Smooth muscle cell (in vitro differentiated cells): Measurements from ENCODE around the gene DOP1A. TPM values are rescaled to one million over a fixed set of nuclear protein-coding genes. Genes with fewer than 3 reads are reported as not detected.

Source experiments
- DNase-seq: peaks from one replicate; lab custom pipeline; 2025; ENCODE audit not compliant: unreplicated experiment; lab: John Stamatoyannopoulos, UW
- H2AFZ ChIP-seq: fragments of 200-600 bp; sonication (generic); 2 replicates; pipeline ENCODE4 v1.6.0; 2016; ENCODE audit warnings: antibody characterized with exemption, low read depth, mild to moderate bottlenecking
- H3F3A ChIP-seq: fragments of 200-600 bp; sonication (generic); 2 replicates; pipeline ENCODE4 v1.6.0; 2017; ENCODE audit warnings: antibody characterized with exemption, low read depth
- H3K27ac ChIP-seq: fragments of 200-600 bp; sonication (generic); 2 replicates; pipeline ENCODE4 v1.5.1; 2016; ENCODE audit warnings: low read depth, mild to moderate bottlenecking
- H3K27me3 ChIP-seq: fragments of 200-600 bp; sonication (generic); 2 replicates; pipeline ENCODE4 v1.6.1; 2016; ENCODE audit warnings: low read depth, mild to moderate bottlenecking
- H3K36me3 ChIP-seq: fragments of 200-600 bp; sonication (generic); 2 replicates; pipeline ENCODE4 v1.5.1; 2016; ENCODE audit warnings: low read depth
- H3K4me1 ChIP-seq: fragments of 200-600 bp; sonication (generic); 2 replicates; pipeline ENCODE4 v1.5.1; 2016; ENCODE audit warnings: low read depth
- H3K4me2 ChIP-seq: fragments of 200-600 bp; sonication (generic); 2 replicates; pipeline ENCODE4 v1.6.0; 2016; ENCODE audit warnings: mild to moderate bottlenecking
- H3K4me3 ChIP-seq: fragments of 200-600 bp; sonication (generic); 2 replicates; pipeline ENCODE4 v1.5.1; 2016; ENCODE audit warnings: mild to moderate bottlenecking
- H3K79me2 ChIP-seq: fragments of 200-600 bp; sonication (generic); 2 replicates; pipeline ENCODE4 v1.6.0; 2016; ENCODE audit warnings: low read depth, mild to moderate bottlenecking
- H3K9ac ChIP-seq: fragments of 200-600 bp; sonication (generic); 2 replicates; pipeline ENCODE4 v1.6.0; 2016; ENCODE audit warnings: low read depth
- H3K9me3 ChIP-seq: fragments of 200-600 bp; sonication (generic); replicated peaks from 2 replicates; pipeline ENCODE4 v1.5.1; 2016; ENCODE audit warnings: low read depth
- H4K20me1 ChIP-seq: fragments of 200-600 bp; sonication (generic); 2 replicates; pipeline ENCODE4 v1.6.0; 2016; ENCODE audit warnings: low read depth
- WGBS: methylation state at CpG from one replicate; pipeline ENCODE4 v1.1.7; 2016; ENCODE audit warnings: low lambda C conversion rate; 5-methylcytosine and 5-hydroxymethylcytosine counted together
- polyA plus RNA-seq: library from polyadenylated mRNA; unstranded; fragments of >200 nt; fragmentation: Nextera tagmentation; extraction: Ambion mirVana; gene quantifications from 2 replicates; pipeline ENCODE4 v1.2.1, GENCODE V29; 2016
- total RNA-seq: library from RNA; depleted of rRNA; stranded (reverse); fragments of >200 nt; gene quantifications from 2 replicates; pipeline ENCODE4 v1.2.3, GENCODE V29; 2014
- TF ChIP-seq, protein P1 (sequence below): fragments of 200-600 bp; sonication (generic); IDR thresholded peaks from 2 replicates; pipeline ENCODE4 v1.5.1; 2017; ENCODE audit warnings: borderline replicate concordance, mild to moderate bottlenecking, antibody characterized with exemption; ENCODE audit not compliant: insufficient read depth, poor library complexity, severe bottlenecking

DOP1A gene
- total and polyA plus RNA-seq, 2 experiments from 2014 or later, result 0.93 to 11.0 TPM

GRCh38 chr6:83097675-83098074 is 30.2 kb downstream of the DOP1A start:
- Histone ChIP-seq H3F3A (no peaks in the 10 kb centered on the region), H3K4me2 (no peak overlapping the region), H2AFZ (no peak overlapping the region), H3K79me2 (peaks cover 5% of the 10 kb centered on the region), H3K27ac (no peak overlapping the region), H3K36me3 (peaks cover 4% of the 10 kb centered on the region), H3K4me3 (no peak overlapping the region), H3K27me3 (no peaks in the 10 kb centered on the region), H3K4me1 (no peaks in the 10 kb centered on the region), H3K9me3 (no peaks in the 10 kb centered on the region), H3K9ac (no peak overlapping the region), H4K20me1 (no peaks in the 10 kb centered on the region)
- no peak for DNase-seq
- TF ChIP-seq, protein P1, sequence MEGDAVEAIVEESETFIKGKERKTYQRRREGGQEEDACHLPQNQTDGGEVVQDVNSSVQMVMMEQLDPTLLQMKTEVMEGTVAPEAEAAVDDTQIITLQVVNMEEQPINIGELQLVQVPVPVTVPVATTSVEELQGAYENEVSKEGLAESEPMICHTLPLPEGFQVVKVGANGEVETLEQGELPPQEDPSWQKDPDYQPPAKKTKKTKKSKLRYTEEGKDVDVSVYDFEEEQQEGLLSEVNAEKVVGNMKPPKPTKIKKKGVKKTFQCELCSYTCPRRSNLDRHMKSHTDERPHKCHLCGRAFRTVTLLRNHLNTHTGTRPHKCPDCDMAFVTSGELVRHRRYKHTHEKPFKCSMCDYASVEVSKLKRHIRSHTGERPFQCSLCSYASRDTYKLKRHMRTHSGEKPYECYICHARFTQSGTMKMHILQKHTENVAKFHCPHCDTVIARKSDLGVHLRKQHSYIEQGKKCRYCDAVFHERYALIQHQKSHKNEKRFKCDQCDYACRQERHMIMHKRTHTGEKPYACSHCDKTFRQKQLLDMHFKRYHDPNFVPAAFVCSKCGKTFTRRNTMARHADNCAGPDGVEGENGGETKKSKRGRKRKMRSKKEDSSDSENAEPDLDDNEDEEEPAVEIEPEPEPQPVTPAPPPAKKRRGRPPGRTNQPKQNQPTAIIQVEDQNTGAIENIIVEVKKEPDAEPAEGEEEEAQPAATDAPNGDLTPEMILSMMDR, result no peak
- WGBS, result 97% methylated on average over 1 of the region's 1 CpG

DNA sequence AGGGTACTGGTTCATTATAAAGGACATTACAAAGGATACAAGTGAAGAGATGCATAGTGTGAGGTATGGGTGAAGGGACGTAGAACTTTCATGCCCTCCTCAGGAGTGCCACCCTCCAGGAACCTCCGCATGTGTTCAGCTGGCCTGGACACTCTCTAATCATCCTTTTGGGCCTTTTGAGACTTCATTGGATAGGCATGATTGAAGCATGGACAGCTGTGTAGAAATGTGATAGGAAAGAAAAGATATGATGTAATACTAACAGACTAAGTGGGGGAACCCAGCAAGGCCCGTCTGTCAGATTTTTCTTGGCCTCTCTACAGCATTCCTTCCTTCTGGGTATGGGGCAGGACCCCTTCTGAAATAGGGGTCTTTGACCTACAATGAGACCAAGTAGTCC is 31.1 kb downstream of the DOP1A start:
- Histone ChIP-seq H3F3A (no peaks in the 10 kb centered on the region), H2AFZ (no peak overlapping the region), H3K9me3 (no peaks in the 10 kb centered on the region), H3K79me2 (peaks cover 5% of the 10 kb centered on the region), H3K4me2 (no peak overlapping the region), H3K27me3 (no peaks in the 10 kb centered on the region), H3K27ac (no peak overlapping the region), H3K9ac (no peak overlapping the region), H3K36me3 (peaks cover 10% of the 10 kb centered on the region), H4K20me1 (no peaks in the 10 kb centered on the region), H3K4me3 (no peak overlapping the region), H3K4me1 (no peaks in the 10 kb centered on the region)
- WGBS, result 94% methylated on average over 3 of the region's 3 CpGs
- TF ChIP-seq, protein P1, result no peak
- no peak for DNase-seq

GRCh38 chr6:83108378-83108777 is 40.9 kb downstream of the DOP1A start:
- WGBS, result 100% methylated on average over 1 of the region's 1 CpG

DNA sequence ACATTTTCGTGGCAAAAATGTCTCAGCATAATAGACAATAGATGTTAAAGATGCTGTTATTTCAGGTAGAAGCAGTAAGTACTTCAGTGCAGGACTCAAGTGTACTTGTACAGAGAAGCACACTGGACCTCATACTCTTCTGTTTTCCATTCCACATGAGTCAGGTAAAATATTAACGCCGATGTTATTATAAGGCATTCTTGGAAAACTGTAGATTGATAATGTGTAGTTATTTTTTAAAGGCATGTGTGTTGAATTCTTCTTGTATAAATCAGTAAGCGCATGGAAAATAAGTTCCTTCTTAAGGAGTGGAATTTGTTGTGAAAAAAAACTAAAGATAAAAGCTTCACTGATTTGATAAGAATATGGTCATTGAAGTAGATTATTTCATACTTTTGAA is 45.8 kb downstream of the DOP1A start:
- no peak overlapping the region for H3K4me3 ChIP-seq
- H3K4me2 ChIP-seq, result no peak overlapping the region
- H3K9me3 ChIP-seq, result no peaks in the 10 kb centered on the region
- no peak overlapping the region for H3K9ac ChIP-seq
- no peaks in the 10 kb centered on the region for H4K20me1 ChIP-seq
- no peaks in the 10 kb centered on the region for H3K36me3 ChIP-seq
- no peak overlapping the region for H3K27ac ChIP-seq
- no peaks in the 10 kb centered on the region for H3K4me1 ChIP-seq
- TF ChIP-seq, protein P1, result no peak
- H2AFZ ChIP-seq, result no peak overlapping the region
- 70% methylated on average over 4 of the region's 4 CpGs for WGBS
- no peaks in the 10 kb centered on the region for H3F3A ChIP-seq
- no peaks in the 10 kb centered on the region for H3K27me3 ChIP-seq
- H3K79me2 ChIP-seq, result no peaks in the 10 kb centered on the region
- DNase-seq, result no peak

More at GRCh38 chr6:83108378-83108777, 40.9 kb downstream of the DOP1A start:
- DNase-seq, result no peak
- Histone ChIP-seq H3K4me3 (no peak overlapping the region), H3K4me1 (no peaks in the 10 kb centered on the region), H2AFZ (no peak overlapping the region), H3K36me3 (peaks cover 12% of the 10 kb centered on the region), H3K27me3 (no peaks in the 10 kb centered on the region), H3K9ac (no peak overlapping the region), H3K79me2 (no peaks in the 10 kb centered on the region), H3K4me2 (no peak overlapping the region), H4K20me1 (no peaks in the 10 kb centered on the region), H3K9me3 (no peaks in the 10 kb centered on the region), H3K27ac (no peak overlapping the region), H3F3A (no peaks in the 10 kb centered on the region)
- TF ChIP-seq, protein P1, result no peak
